H1 (cell line): ENCODE measurements around the gene SORBS1. TPM values are rescaled to one million over a fixed set of nuclear protein-coding genes. Genes with fewer than 3 reads are reported as not detected.

Source experiments
- CTCF ChIA-PET: fragments of 300-600 bp; sonication (Branson Sonifier 250); formaldehyde crosslinking; loops from one replicate; lab custom pipeline; 2021; ENCODE audit not compliant: partially characterized antibody; lab: Charles Lee
- POLR2A ChIA-PET: fragments of 300-600 bp; sonication (Branson Sonifier 250); formaldehyde crosslinking; loops from one replicate; lab custom pipeline; 2021; ENCODE audit warnings: inconsistent platforms; ENCODE audit not compliant: partially characterized antibody; lab: Charles Lee
- DNase-seq, 2 experiments: peaks; one replicate each; pipeline versions ENCODE4 v3.0.0 to v3.0.0-alpha.2; 2010 to 2022; ENCODE audit warnings: low spot score in 2 of 2, low read depth in 1 of 2, mixed read lengths in 1 of 2
- FAIRE-seq: peaks from 2 replicates; lab custom pipeline; 2011; peaks lifted over from hg19 to GRCh38; lab: Jason Lieb, UNC
- H2AFZ ChIP-seq: 2 replicates; pipeline ENCODE4 v1.8.1; 2012; ENCODE audit warnings: low read length, inconsistent platforms
- H2AK5ac ChIP-seq: 2 replicates; pipeline ENCODE4 v1.6.1; 2013; ENCODE audit warnings: low read depth, low read length
- H2BK120ac ChIP-seq: replicated peaks from 2 replicates; pipeline ENCODE3; 2013; ENCODE audit warnings: low read depth, low read length, inconsistent platforms
- H2BK12ac ChIP-seq: 2 replicates; pipeline ENCODE4 v1.6.1; 2013; ENCODE audit warnings: low read depth, low read length
- H2BK15ac ChIP-seq: 2 replicates; pipeline ENCODE4 v1.6.1; 2013; ENCODE audit warnings: low read length
- H2BK20ac ChIP-seq: 2 replicates; pipeline ENCODE4 v1.6.1; 2013; ENCODE audit warnings: low read length
- H2BK5ac ChIP-seq: 2 replicates; pipeline ENCODE4 v1.6.1; 2013; ENCODE audit warnings: low read depth, low read length
- H3K14ac ChIP-seq: 2 replicates; pipeline ENCODE4 v1.6.1; 2013; ENCODE audit warnings: inconsistent platforms; ENCODE audit not compliant: insufficient read length
- H3K18ac ChIP-seq: 2 replicates; pipeline ENCODE4 v1.6.1; 2013; ENCODE audit warnings: low read length; ENCODE audit errors: extremely low read depth
- H3K23ac ChIP-seq: 2 replicates; pipeline ENCODE4 v1.6.1; 2013; ENCODE audit warnings: inconsistent platforms; ENCODE audit not compliant: insufficient read length
- H3K23me2 ChIP-seq: 2 replicates; pipeline ENCODE4 v1.6.1; 2013; ENCODE audit warnings: low read depth, low read length
- H3K27ac ChIP-seq: 2 replicates; pipeline ENCODE4 v1.6.1; 2011; ENCODE audit warnings: low read depth, low read length, inconsistent platforms
- H3K27me3 ChIP-seq, 4 experiments: replicated peaks in 1 of 4; 1 replicate in 1 of 4; 2 replicates in 3 of 4; pipeline versions ENCODE4 v1.6.1 to v1.8.1; 2011 to 2013; ENCODE audit warnings: low read length in 3 of 4, mild to moderate bottlenecking in 3 of 4, inconsistent platforms in 2 of 4, mixed read lengths in 2 of 4, moderate library complexity in 1 of 4; ENCODE audit not compliant: control insufficient read depth in 3 of 4, insufficient read depth in 3 of 4; ENCODE audit errors: extremely low read depth in 1 of 4
- H3K36me3 ChIP-seq, 4 experiments: 2 replicates each; pipeline versions ENCODE4 v1.6.1 to v1.8.1; 2011 to 2013; ENCODE audit warnings: mild to moderate bottlenecking in 4 of 4, low read length in 3 of 4, moderate library complexity in 2 of 4, control low read depth in 1 of 4, inconsistent platforms in 1 of 4; ENCODE audit not compliant: insufficient read depth in 4 of 4, control insufficient read depth in 2 of 4
- H3K4ac ChIP-seq: replicated peaks from 2 replicates; pipeline ENCODE3; 2013; ENCODE audit warnings: low read length, low read depth, mixed read lengths, inconsistent platforms; ENCODE audit not compliant: insufficient read length
- H3K4me1 ChIP-seq, 4 experiments: replicated peaks in 1 of 4; 1 replicate in 1 of 4; 2 replicates in 3 of 4; pipeline versions ENCODE4 v1.6.1 to v1.8.1; 2011 to 2013; ENCODE audit warnings: low read length in 3 of 4, inconsistent platforms in 2 of 4, mixed read lengths in 1 of 4; ENCODE audit not compliant: insufficient read depth in 4 of 4, control insufficient read depth in 3 of 4
- H3K4me2 ChIP-seq, 2 experiments: 2 replicates each; pipeline versions ENCODE4 v1.6.1 to v1.8.1; 2011 to 2013; ENCODE audit warnings: low read depth in 2 of 2, low read length in 2 of 2, control low read depth in 1 of 2, inconsistent platforms in 1 of 2, mild to moderate bottlenecking in 1 of 2; ENCODE audit not compliant: insufficient read depth in 1 of 2
- H3K4me3 ChIP-seq, 4 experiments: fragments of 200-600, 300-600 bp in 1 of 4; sonication (generic), shearing (Covaris generic), sonication (Bioruptor Twin) in 1 of 4; 2 replicates each; pipeline versions ENCODE4 v1.5.1 to v1.8.1; 2011 to 2016; ENCODE audit warnings: low read length in 4 of 4, low read depth in 3 of 4, control low read depth in 2 of 4, inconsistent platforms in 2 of 4, mild to moderate bottlenecking in 2 of 4, mixed read lengths in 1 of 4, moderate library complexity in 1 of 4; ENCODE audit not compliant: insufficient read depth in 2 of 4; ENCODE audit errors: extremely low read depth in 1 of 4
- H3K56ac ChIP-seq: replicated peaks from 2 replicates; pipeline ENCODE3; 2013; ENCODE audit warnings: low read depth, mild to moderate bottlenecking, mixed read lengths, low read length, inconsistent platforms; ENCODE audit not compliant: insufficient read length
- H3K79me1 ChIP-seq: 2 replicates; pipeline ENCODE4 v1.6.1; 2013; ENCODE audit warnings: low read depth, low read length, control low read depth
- H3K79me2 ChIP-seq, 2 experiments: 2 replicates each; pipeline versions ENCODE4 v1.6.1 to v1.8.1; 2012 to 2013; ENCODE audit warnings: low read length in 2 of 2, mild to moderate bottlenecking in 2 of 2, inconsistent platforms in 1 of 2; ENCODE audit not compliant: insufficient read depth in 2 of 2, control insufficient read depth in 1 of 2
- H3K9ac ChIP-seq, 4 experiments: replicated peaks in 1 of 4; 1 replicate in 1 of 4; 2 replicates in 3 of 4; pipeline versions ENCODE4 v1.6.1 to v1.8.1; 2011 to 2013; ENCODE audit warnings: low read depth in 3 of 4, low read length in 3 of 4, control low read depth in 2 of 4, mild to moderate bottlenecking in 2 of 4, moderate library complexity in 2 of 4, inconsistent platforms in 1 of 4; ENCODE audit errors: extremely low read depth in 1 of 4
- H3K9me3 ChIP-seq, 2 experiments: 2 replicates each; pipeline versions ENCODE4 v1.6.1 to v1.8.1; 2012 to 2013; ENCODE audit warnings: mild to moderate bottlenecking in 2 of 2, moderate library complexity in 2 of 2, control low read depth in 1 of 2, inconsistent platforms in 1 of 2, low read depth in 1 of 2, low read length in 1 of 2, mixed read lengths in 1 of 2; ENCODE audit not compliant: insufficient read depth in 2 of 2
- H4K20me1 ChIP-seq, 2 experiments: replicated peaks in 1 of 2; 2 replicates each; pipeline versions ENCODE3 to v1.8.1; 2011 to 2013; ENCODE audit warnings: inconsistent platforms in 2 of 2, low read length in 2 of 2, mild to moderate bottlenecking in 1 of 2; ENCODE audit not compliant: insufficient read depth in 2 of 2, control insufficient read depth in 1 of 2
- H4K5ac ChIP-seq: 2 replicates; pipeline ENCODE4 v1.6.1; 2013; ENCODE audit warnings: low read length, low read depth, mixed read lengths, inconsistent platforms; ENCODE audit not compliant: insufficient read length
- H4K8ac ChIP-seq: 2 replicates; pipeline ENCODE4 v1.8.0; 2013; ENCODE audit warnings: mild to moderate bottlenecking, moderate library complexity, low read length, inconsistent platforms; ENCODE audit not compliant: insufficient read depth; ENCODE audit errors: extremely low read depth
- H4K91ac ChIP-seq: replicated peaks from 2 replicates; pipeline ENCODE3; 2013; ENCODE audit warnings: low read length, mixed read lengths, inconsistent platforms; ENCODE audit not compliant: insufficient read length
- ASH2L ChIP-seq: fragments of 200-600, 300-600 bp; sonication (generic); IDR thresholded peaks from one replicate; pipeline ENCODE4 v1.7.1; 2017; ENCODE audit warnings: low read length
- BACH1 ChIP-seq: IDR thresholded peaks from 2 replicates; pipeline ENCODE4 v1.6.1; 2012; ENCODE audit warnings: low read length, improper control_type of control experiment
- BRCA1 ChIP-seq: IDR thresholded peaks from 2 replicates; pipeline ENCODE4 v1.6.1; 2012; ENCODE audit warnings: low read depth, low read length, improper control_type of control experiment
- CEBPB ChIP-seq: IDR thresholded peaks from 2 replicates; pipeline ENCODE4 v1.6.1; 2012; ENCODE audit warnings: low read depth, low read length
- EZH2 ChIP-seq: fragments of 200-600 bp; sonication (generic); IDR thresholded peaks from 2 replicates; pipeline ENCODE4 v1.7.1; 2012; ENCODE audit warnings: low read depth, mild to moderate bottlenecking, moderate library complexity, low read length, inconsistent platforms; ENCODE audit not compliant: severe bottlenecking
- HDAC6 ChIP-seq: IDR thresholded peaks from one replicate; pipeline ENCODE4 v1.7.1; 2012; ENCODE audit warnings: low read depth, mild to moderate bottlenecking, inconsistent platforms, low read length, moderate library complexity
- KDM1A ChIP-seq: fragments of 200-600, 300-600 bp; sonication (generic); IDR thresholded peaks from 2 replicates; pipeline ENCODE4 v1.7.1; 2016; ENCODE audit warnings: mild to moderate bottlenecking, low read length, borderline replicate concordance
- RNF2 ChIP-seq: fragments of 200-900, 300-1000 bp; sonication (generic); IDR thresholded peaks from 2 replicates; pipeline ENCODE4 v1.7.1; 2016; ENCODE audit warnings: borderline replicate concordance, low read depth, mild to moderate bottlenecking, antibody characterized with exemption, low read length; ENCODE audit not compliant: poor library complexity, severe bottlenecking; ENCODE audit errors: missing control alignments
- SAP30 ChIP-seq: fragments of 300-600 bp; sonication (generic); IDR thresholded peaks from 2 replicates; pipeline ENCODE4 v1.7.1; 2012; ENCODE audit warnings: low read length, moderate library complexity, mild to moderate bottlenecking, inconsistent platforms; ENCODE audit not compliant: insufficient read depth, insufficient replicate concordance
- SIRT6 ChIP-seq: IDR thresholded peaks from one replicate; pipeline ENCODE4 v1.7.1; 2012; ENCODE audit warnings: low read length, inconsistent platforms
- SP2 ChIP-seq: IDR thresholded peaks from 2 replicates; pipeline ENCODE4 v1.6.1; 2012; ENCODE audit warnings: mild to moderate bottlenecking, low read length, inconsistent platforms
- TAF7 ChIP-seq: optimal IDR thresholded peaks from 2 replicates; pipeline ENCODE3; 2011; ENCODE audit warnings: low read depth, mild to moderate bottlenecking, inconsistent platforms, low read length, moderate library complexity, borderline replicate concordance
- WGBS, 2 experiments: shearing (Covaris generic) in 1 of 2; methylation state at CpG; one replicate each; pipeline versions ENCODE4 v1.1.6 to v1.1.7; 2013 to 2015; ENCODE audit warnings: low lambda C conversion rate in 2 of 2, mixed read lengths in 2 of 2, inconsistent platforms in 1 of 2, low coverage in 1 of 2, missing lambda C conversion rate in 1 of 2; ENCODE audit not compliant: insufficient replicate concordance in 2 of 2, insufficient coverage in 1 of 2, insufficient read length in 1 of 2; ENCODE audit errors: extremely low coverage in 1 of 2, missing lambda C conversion rate in 1 of 2; 5-methylcytosine and 5-hydroxymethylcytosine counted together
- polyA plus RNA-seq, 7 experiments: library from polyadenylated mRNA; depleted of rRNA in 3 of 7; stranded (reverse) in 5 of 7; unstranded in 2 of 7; fragments of >200 nt in 5 of 7; fragments of 200-250 nt in 2 of 7; gene quantifications; 1 replicate in 5 of 7; 2 replicates in 1 of 7; 4 replicates in 1 of 7; pipeline versions ENCODE4 v1.2.1 to v1.2.3, GENCODE V29; 2011 to 2013; ENCODE audit warnings: missing spikeins in 2 of 7, mixed read lengths in 2 of 7
- total RNA-seq: library from RNA; stranded (reverse); fragmentation: NEBNext Ultra II Directional; extraction: Animal tissue kit (Norgen Biotek cat#: 25700); gene quantifications from 2 replicates; pipeline ENCODE4 v1.2.1, GENCODE V29; 2021

The SORBS1 gene
- total and polyA plus RNA-seq, 2 of the 8 experiments (the other 6 are each of a cell fraction or from before 2014, with no cell fraction given): 16.0 to 35.0 TPM

DNA sequence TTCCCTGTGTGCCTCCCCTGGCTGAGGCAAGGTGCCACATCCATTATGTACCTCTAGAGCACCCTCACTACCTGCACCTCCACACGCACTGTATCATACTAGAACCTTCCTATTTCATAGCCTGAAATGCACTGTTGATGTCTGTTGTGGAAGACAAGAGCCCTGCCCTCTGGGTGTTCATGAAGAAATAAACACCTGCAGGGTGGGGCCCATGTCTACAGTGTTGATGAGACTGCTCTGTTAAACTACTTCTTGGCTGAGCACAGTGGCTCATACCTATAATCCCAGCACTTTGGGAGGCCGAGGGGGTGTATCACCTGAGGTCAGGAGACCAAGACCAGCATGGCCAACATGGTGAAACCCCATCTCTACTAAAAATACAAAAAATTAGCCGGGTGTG lies 14.0 kb downstream of the SORBS1 start:
- peaks cover 2% of the 10 kb centered on the region in 2 experiments for H4K20me1 ChIP-seq
- no peak overlapping the region for H4K5ac ChIP-seq
- H3K79me2 ChIP-seq: peaks cover 20 to 81% of the 10 kb centered on the region in 2 experiments
- peak overlapping the region; percentile 18 for H2BK12ac ChIP-seq
- peak overlapping the region; percentile 13 for H4K91ac ChIP-seq
- H4K8ac ChIP-seq: no peak overlapping the region
- POLR2A ChIA-PET: interaction anchor here (1.0 kb wide), 1 partner anchor 38 kb away, joined by 3 read pairs; no protein-coding TSS in a partner anchor
- no peak overlapping the region for H3K4me3 ChIP-seq
- no peaks in the 10 kb centered on the region for H3K23me2 ChIP-seq
- H2BK5ac ChIP-seq: no peak overlapping the region
- no peak overlapping the region for H2BK120ac ChIP-seq
- 87% methylated on average over 3 of the region's 3 CpGs; no CpG with 5 or more reads in 1 of the 2 experiments for WGBS, 2 experiments
- no peak for DNase-seq
- H3K4ac ChIP-seq: no peak overlapping the region
- peak overlapping the region in 1 of 2 experiments; percentile 52; a peak in 2 of 4 replicates for H3K4me2 ChIP-seq
- peaks cover 0 to 1% (median 0%) of the 10 kb centered on the region in 4 experiments; a peak in 1 of 7 replicates for H3K27me3 ChIP-seq
- H3K36me3 ChIP-seq: no peaks in the 10 kb centered on the region
- H2BK15ac ChIP-seq: no peak overlapping the region
- H2BK20ac ChIP-seq: no peak overlapping the region
- no peak overlapping the region for H3K9ac ChIP-seq
- peaks cover 7 to 38% (median 30%) of the 10 kb centered on the region in 4 experiments for H3K4me1 ChIP-seq
- H3K18ac ChIP-seq: peak overlapping the region; percentile 1; the same call in 1 of the 2 replicates
- H2AFZ ChIP-seq: no peak overlapping the region
- no peak overlapping the region for H3K56ac ChIP-seq
- no peak overlapping the region for H3K23ac ChIP-seq
- H2AK5ac ChIP-seq: 0 out of 2 replicates have a peak overlapping the region, but pooled peaks have one; percentile 4
- H3K14ac ChIP-seq: no peak overlapping the region
- no peak overlapping the region for H3K27ac ChIP-seq
- FAIRE-seq: no peak
- H3K79me1 ChIP-seq: peaks cover 14% of the 10 kb centered on the region; the same call in 1 of the 2 replicates
- H3K9me3 ChIP-seq: no peaks in the 10 kb centered on the region
- CTCF ChIA-PET: interaction anchor here (1.2 to 1.6 kb wide), 3 partner anchors 13 to 117 kb away, joined by 3 to 6 read pairs (median 4); no protein-coding TSS in a partner anchor
- no peak for TF ChIP-seq SP2
- TF ChIP-seq SAP30: no peak
- no peak for TF ChIP-seq BACH1
- TF ChIP-seq KDM1A: no peak
- TF ChIP-seq ASH2L: no peak
- no peak for TF ChIP-seq CEBPB
- no peak for TF ChIP-seq RNF2
- no peak for TF ChIP-seq SIRT6
- no peak for TF ChIP-seq BRCA1
- TF ChIP-seq HDAC6: no peak
- TF ChIP-seq EZH2: no peak
- no peak for TF ChIP-seq TAF7
